ENCODE data around the gene ZNF414. TPM values are rescaled to one million over a fixed set of nuclear protein-coding genes. Genes with fewer than 3 reads are reported as not detected.

ZNF414 gene
- total RNA-seq, 1 donor from 2014 or later: 27.5 TPM

DNA sequence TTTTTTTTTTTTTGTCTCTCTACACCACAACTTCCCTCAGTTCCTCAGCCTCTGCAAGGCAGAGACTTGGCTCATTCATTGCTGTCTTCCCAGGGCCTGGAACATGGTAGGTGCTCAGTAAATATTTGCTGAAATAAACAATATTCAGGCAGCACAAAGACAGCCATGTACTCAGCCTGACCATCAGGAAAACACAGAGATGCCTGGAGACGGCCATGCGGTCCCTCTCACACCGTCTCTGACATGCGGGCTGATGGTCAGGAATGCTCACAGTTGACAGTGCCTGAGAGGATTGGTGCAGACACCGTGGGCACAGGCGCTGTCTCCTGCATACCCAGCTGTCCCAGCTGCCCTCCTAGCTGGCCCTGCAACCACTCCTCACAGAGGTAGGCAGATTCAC lies 12.5 kb downstream of the ZNF414 start:
- TF ChIP-seq POLR2A (IDR thresholded peaks at IDR 0.05) (no peak), POLR2AphosphoS5 (IDR thresholded peaks at IDR 0.05; ENCODE audit: insufficient read depth in 1 of 2, low read depth in 1 of 2) (no peak)
- TF ChIP-seq, protein P1, sequence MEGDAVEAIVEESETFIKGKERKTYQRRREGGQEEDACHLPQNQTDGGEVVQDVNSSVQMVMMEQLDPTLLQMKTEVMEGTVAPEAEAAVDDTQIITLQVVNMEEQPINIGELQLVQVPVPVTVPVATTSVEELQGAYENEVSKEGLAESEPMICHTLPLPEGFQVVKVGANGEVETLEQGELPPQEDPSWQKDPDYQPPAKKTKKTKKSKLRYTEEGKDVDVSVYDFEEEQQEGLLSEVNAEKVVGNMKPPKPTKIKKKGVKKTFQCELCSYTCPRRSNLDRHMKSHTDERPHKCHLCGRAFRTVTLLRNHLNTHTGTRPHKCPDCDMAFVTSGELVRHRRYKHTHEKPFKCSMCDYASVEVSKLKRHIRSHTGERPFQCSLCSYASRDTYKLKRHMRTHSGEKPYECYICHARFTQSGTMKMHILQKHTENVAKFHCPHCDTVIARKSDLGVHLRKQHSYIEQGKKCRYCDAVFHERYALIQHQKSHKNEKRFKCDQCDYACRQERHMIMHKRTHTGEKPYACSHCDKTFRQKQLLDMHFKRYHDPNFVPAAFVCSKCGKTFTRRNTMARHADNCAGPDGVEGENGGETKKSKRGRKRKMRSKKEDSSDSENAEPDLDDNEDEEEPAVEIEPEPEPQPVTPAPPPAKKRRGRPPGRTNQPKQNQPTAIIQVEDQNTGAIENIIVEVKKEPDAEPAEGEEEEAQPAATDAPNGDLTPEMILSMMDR (IDR thresholded peaks at IDR 0.05): no peak
- Histone ChIP-seq H3K9me3 (no peaks in the 10 kb centered on the region), H3K27ac (no peak overlapping the region), H3K4me3 (no peak overlapping the region), H3K4me1 (peaks cover 14% of the 10 kb centered on the region), H3K36me3 (no peaks in the 10 kb centered on the region), H3K27me3 (no peaks in the 10 kb centered on the region)
- intact Hi-C loops (cut with DNase I): loop anchor here (10.0 kb wide), 1 partner anchor 147 kb away; no protein-coding TSS in a partner anchor
- no peak for DNase-seq (ENCODE audit: extremely low spot score in 2 of 2)

DNA sequence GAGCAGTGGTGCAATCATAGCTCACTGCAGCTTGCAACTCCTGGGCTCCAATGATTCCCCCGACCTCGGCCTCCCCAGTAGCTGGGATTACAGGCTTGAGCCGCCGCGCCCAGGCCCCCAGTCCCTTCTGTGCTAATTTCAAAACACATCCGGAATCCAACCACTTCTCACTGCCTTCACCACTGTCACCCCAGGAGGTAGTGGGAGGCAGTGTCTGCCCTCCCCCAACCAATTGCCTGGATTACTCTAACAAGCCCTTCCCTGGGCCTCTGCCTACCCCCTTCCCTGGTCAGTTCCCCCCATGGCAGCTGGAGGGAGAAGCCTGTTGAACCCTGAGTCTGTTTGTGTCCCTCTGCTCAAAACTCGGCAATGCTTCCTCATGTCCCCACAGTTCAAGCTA lies 13.8 kb downstream of the ZNF414 start:
- Histone ChIP-seq H3K27ac (no peak overlapping the region), H3K4me1 (peaks cover under 1% of the 10 kb centered on the region), H3K4me3 (no peak overlapping the region), H3K27me3 (no peaks in the 10 kb centered on the region), H3K9me3 (no peaks in the 10 kb centered on the region), H3K36me3 (no peaks in the 10 kb centered on the region)
- intact Hi-C loops (cut with DNase I): loop anchor here (10.0 kb wide), 1 partner anchor 145 kb away; no protein-coding TSS in a partner anchor
- TF ChIP-seq POLR2A (IDR thresholded peaks at IDR 0.05): no peak
- TF ChIP-seq, protein P1 (IDR thresholded peaks at IDR 0.05): no peak
- DNase-seq (ENCODE audit: extremely low spot score in 2 of 2): no peak

DNA sequence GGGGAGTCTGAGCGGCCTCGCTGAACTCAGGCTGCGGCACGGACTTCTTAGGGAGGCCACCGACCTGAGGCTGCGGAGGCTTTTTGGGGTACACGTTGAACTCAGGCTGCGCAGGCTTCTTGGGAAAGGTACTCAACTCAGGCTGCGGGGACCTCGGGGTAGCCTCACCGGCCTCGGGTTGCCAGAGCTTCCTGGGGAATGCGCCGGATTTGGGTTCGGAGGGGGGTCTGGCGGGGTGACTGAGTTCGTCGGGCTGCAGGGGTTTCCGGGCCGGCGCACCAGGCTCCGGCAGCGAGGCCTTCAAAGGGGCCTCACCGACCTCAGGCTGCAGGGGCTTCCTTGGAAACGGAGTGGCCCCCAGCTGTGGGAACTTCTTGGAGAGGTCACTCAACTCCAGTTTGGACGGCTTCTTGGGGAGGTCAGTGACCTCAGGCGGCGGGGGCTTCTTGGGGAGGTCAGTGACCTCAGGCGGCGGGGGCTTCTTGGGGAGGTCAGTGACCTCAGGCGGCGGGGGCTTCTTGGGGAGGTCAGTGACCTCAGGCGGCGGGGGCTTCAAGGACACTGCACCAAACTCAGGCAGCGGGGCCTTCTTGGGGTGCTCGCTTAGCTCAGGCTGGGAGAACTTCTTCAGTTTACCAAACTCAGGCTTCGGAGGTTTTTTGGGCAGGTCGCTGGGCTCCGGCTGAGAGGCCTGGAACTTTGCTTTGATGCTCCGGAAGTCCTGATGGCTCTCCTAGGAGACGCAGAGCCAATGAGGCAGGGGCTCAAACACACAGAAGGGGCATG lies 14.7 kb downstream of the ZNF414 start:
- H3K4me3 ChIP-seq: no peak overlapping the region
- TF ChIP-seq POLR2AphosphoS5 (IDR thresholded peaks at IDR 0.05; ENCODE audit: insufficient read depth in 1 of 2, low read depth in 1 of 2) (no peak), POLR2A (IDR thresholded peaks at IDR 0.05) (no peak)
- TF ChIP-seq, protein P1 (IDR thresholded peaks at IDR 0.05): no peak
- H3K4me1 ChIP-seq: peaks cover 5% of the 10 kb centered on the region
- no peak for DNase-seq (ENCODE audit: extremely low spot score in 2 of 2)
- H3K27me3 ChIP-seq: no peaks in the 10 kb centered on the region
- intact Hi-C loops (cut with DNase I): no loop called here
- no peak overlapping the region for H3K27ac ChIP-seq
- H3K9me3 ChIP-seq: no peaks in the 10 kb centered on the region
- H3K36me3 ChIP-seq: no peaks in the 10 kb centered on the region

DNA sequence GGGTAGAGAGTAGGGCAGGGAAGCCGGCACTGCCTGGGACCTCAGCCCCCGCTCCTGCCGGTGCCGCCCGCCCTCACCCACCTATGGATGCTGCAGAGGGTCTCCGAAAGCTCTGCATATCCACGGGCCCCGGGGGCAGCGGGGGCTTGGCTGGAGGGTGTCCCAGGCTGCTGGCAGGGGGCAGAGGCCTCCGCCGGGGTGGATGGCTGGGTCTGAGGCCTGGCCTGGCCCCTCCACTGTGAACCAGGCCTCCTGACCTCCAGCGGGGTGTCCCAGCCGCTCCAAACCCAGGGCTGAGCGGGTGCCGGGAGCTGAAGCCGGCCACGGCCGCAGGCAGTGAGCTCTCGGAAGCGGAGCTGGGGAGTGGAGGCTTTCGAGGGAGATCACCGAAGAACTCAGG lies 15.7 kb downstream of the ZNF414 start:
- no peak for DNase-seq (ENCODE audit: extremely low spot score in 2 of 2)
- TF ChIP-seq, protein P1 (IDR thresholded peaks at IDR 0.05): no peak
- TF ChIP-seq POLR2A (IDR thresholded peaks at IDR 0.05) (no peak), POLR2AphosphoS5 (IDR thresholded peaks at IDR 0.05; ENCODE audit: insufficient read depth in 1 of 2, low read depth in 1 of 2) (no peak)
- Histone ChIP-seq H3K27me3 (no peaks in the 10 kb centered on the region), H3K9me3 (no peaks in the 10 kb centered on the region), H3K36me3 (no peaks in the 10 kb centered on the region), H3K4me3 (no peak overlapping the region), H3K27ac (no peak overlapping the region), H3K4me1 (peaks cover 8% of the 10 kb centered on the region)
- intact Hi-C loops (cut with DNase I): no loop called here

DNA sequence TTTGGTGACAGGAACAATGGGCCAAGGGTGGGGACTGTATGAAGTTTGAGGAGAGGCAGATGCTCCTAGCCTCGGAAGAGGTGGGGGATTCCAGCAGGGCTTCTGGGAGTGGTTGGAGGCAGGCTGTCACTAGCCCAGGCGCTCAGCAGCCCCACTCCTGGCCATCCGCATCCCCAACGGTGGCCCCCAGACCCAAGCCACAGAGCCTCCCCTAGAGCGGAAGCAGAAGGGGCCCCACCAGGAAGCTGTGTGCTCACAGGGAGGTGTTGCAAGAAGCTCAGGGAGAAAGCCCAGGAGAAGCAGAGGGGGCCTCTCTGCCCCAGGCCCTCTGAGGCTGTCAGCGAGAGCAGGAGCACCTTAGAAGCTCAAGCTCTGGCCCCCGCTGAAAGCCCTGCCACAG lies 19.8 kb downstream of the ZNF414 start:
- no peak for DNase-seq (ENCODE audit: extremely low spot score in 2 of 2)
- intact Hi-C loops (cut with DNase I): no loop called here
- H3K36me3 ChIP-seq: peaks cover 0 to 2% of the 10 kb centered on the region in 2 donors
- no peaks in the 10 kb centered on the region for H3K9me3 ChIP-seq
- no peak overlapping the region for H3K4me3 ChIP-seq
- H3K27me3 ChIP-seq: no peaks in the 10 kb centered on the region
- H3K4me1 ChIP-seq: peaks cover 19% of the 10 kb centered on the region
- TF ChIP-seq, protein P1 (IDR thresholded peaks at IDR 0.05): no peak
- TF ChIP-seq POLR2AphosphoS5 (IDR thresholded peaks at IDR 0.05; ENCODE audit: insufficient read depth in 1 of 2, low read depth in 1 of 2) (no peak), POLR2A (IDR thresholded peaks at IDR 0.05) (no peak)
- H3K27ac ChIP-seq: no peak overlapping the region
